GM21515 (cell line): ENCODE data around the gene TPD52L2.

Source experiments
- ATAC-seq: cut with Tn5 transposase; IDR thresholded peaks from one replicate; pipeline ENCODE4 v1.9.1; 2021; ENCODE audit not compliant: unreplicated experiment

The TPD52L2 gene

DNA sequence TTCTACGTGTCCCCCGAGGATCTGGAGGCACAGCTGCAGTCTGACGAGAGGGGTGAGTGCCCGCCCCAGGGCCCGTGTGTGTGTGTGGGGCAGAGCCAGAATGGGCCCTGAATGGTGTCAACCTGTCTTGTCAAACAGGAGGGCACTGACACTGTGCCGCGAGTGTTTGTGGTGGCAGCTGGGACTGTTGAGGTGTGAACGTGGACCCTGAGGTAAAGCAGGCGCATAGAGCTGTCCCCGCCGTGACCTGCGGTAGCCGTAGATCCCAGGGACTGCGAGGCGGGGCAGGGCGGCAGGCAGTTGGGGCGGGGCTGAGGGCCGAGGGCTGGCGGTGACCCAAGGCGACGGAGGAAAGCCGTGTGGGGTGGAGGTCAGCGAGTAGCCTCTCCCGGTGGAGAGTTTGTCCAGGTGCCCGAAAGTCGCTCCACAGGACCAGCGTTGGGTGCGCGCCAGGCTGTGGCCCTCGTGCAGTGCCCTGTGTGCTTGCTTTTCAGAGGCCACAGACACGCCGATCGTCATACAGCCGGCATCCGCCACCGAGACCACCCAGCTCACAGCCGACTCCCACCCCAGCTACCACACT, 66.0 kb downstream of the TPD52L2 start:
- ATAC-seq, result no peak

DNA sequence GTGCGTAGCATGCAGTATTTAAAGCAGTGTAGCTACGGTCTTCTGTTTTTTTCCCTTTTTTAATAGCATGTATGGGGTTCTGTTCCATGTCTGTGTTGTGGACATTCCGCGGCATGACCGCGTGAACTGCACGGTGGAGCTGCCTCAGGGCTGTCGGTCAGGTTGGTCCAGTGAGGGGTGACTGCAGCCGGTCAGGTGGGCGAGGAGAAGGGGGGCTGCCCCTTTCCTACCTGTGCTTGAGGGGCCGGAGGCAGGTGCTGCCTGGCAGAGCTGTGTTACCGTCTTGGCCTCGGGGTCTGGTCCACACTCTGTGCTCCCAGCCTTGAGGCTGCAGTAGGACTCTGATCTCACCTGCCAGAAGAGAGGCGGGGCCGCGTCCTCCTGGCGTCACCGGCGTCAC, 66.7 kb downstream of the TPD52L2 start:
- no peak for ATAC-seq

DNA sequence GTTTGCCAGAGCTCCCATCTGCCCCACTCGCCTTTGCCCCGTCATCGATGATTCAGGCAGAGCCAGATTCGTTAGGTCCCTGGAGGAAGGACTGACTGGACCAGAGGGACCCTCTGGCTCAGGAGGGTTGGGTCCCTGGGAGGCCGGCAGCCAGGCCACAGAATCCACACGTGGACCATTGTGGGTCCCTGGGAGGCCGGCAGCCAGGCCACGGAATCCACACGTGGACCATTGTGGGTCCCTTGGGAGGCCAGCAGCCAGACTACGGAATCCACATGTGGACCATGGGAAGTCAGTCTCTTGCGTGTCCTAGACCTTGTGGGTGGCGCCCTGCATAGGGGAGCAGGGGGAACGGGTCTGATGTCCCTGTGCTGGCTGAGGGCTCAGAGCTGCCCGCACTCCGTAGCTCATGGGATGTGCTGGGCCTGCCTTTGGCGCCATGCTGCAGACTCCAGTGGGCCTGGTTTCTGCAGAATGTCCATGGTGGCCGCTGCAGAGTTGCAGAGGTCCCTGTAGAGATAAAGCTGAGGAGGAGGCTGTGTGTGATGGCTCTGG, 67.6 kb downstream of the TPD52L2 start:
- no peak for ATAC-seq

DNA sequence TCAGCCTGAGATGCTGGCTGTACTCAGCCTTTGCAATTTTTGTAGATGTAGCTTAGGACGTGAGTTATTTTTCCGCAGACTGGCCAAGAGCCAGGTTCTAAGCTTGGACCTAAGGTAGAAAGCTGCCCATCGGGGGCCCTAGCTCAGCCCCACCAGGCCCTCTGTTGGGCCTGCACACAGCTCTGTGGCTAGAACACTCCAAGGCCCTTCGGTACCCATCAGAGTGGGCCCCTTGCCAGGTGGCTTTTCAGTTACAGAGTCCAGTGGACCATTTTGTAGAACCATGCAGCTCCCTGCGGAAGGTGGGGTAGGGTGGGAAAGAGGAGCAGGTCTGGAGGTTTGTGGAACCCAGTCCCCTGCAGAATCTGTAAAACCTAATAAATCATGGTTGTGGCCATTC, 68.6 kb downstream of the TPD52L2 start:
- ATAC-seq, result no peak

DNA sequence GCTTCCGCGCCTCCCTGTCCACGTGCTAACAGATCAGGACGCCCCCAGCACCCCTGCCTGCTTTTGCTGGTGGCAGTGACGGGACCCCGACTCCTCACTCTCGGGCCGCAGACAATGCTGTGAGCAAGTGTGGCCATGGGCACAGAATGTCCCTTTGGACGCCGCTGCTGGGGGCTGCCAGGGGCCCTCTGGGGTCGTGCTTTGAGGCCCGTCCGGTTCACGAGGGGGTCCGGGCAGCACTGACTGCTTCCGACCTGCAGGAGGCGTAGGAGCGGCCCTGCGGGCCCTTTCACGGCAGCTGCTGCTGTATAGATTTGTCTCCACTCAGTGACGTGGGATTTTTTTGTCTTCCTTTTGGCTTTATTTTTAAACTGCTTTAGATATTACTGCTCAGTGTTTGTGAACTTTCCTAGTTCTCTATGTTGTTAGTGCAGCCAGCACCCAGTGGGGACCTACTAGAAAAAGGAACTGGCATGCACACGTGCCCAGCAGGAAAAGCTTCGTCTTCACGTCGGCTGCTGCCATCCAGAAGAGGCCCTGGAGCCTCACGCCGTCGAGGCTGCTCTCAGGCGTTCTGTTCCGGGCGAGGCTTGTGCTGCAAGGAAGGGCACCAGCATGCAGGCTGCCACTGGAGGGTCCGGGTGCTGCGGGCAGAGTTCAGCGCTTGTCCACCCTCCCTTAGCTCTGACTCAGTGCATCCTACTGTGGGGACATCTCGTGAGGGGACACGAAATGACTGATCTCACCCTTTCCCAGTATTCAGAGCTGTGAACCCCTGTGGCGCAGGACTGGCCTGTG, 69.4 kb downstream of the TPD52L2 start:
- ATAC-seq, result no peak

DNA sequence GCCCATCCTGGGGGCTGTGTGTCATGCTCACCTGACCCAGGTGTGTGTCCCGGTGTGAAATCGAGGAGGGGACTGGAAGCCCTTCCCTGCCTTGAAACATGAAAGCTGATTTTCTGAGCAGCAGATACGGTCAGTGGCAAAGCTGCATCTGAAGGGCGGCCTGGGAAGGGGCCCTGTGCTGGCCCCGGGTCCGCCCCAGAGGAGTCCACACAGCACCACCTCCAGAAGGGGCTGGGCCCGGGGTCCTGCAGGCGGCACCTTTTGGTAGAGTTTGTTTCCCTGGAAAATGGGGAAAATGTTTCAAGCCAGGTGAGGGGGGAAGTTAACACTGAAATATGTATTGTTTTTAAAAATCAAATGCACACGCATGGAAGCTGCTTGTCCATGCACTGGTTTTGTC, 70.4 kb downstream of the TPD52L2 start:
- ATAC-seq, result no peak

DNA sequence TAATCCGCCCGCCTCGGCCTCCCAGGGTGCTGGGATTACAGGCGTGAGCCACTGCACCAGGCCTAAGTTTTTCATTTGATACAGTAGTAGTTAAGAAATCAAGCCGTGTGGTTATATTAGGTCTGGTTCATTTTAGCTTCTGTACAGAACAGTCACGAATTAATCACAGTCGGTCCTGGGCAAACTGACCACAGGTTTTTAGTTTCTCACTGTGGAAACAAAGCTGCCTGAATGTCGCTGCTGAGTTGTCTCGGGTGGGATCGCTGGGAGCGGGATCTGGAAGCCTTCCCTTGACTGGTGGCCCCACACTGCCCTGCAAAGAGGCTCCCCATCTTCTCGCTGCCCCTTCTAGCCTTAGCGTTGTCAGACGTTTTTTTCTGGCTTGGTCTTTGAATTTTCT, 72.5 kb downstream of the TPD52L2 start:
- no peak for ATAC-seq

DNA sequence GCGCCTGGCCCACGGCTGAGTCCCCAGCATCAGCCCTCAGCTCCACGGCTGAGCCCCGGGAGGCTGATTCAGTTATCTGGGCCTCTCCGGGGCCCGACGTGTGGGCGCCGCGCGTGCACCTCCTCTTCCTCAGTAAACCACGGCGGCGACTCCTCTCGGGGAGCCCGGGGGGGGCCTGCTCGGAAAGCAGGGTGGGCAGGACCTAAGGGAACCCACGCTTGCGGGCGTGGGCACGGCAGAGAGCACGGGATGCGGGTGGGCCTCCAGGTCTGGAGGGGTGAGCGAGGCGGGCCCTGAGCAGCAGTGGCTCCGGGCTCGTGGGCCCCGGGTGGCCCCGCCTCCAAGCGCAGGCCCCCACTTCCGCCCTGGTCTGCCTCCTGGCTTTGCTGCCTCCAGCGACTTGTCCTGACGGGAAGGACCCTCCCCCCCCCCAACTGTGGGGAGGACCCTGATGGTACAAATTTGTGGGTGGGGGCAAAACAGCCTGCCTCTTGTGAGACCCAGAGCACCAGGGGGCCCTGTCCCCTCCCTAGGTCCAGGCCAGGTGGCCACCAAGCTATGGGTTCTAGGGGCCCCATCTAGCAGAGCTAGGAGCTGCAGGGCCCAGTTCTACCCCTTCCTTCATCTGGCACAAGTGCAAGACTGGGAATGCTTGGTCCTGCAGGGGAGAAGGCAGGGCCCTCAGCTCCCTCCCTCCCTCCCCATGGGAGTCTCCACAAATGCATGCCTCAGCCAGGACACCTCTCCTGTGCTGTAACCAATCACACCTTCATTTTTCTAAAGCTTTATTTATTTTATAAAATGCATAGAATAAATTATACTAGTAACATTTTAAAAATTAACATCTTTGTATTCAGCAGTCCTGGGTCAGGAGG, 74.2 kb downstream of the TPD52L2 start:
- no peak for ATAC-seq

DNA sequence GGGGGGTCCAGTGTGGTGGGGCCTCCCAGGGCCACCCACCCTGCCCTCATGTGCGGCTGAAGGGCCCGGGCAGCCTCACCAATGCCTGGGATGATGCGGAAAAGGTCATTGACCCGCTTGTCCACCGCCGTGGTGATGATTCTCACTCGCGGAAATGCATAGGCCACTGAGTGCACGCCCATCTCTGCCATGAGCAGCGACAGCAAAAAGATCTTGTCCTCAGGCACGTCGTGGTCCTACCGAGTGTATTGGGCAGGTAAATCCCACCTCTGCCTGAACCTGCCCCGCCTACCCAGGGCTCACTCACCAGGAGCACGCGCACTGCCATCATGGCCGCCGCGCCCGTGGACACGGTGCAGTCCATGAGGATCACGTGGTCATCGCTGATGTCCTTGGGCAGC, 75.0 kb downstream of the TPD52L2 start:
- ATAC-seq, result no peak

DNA sequence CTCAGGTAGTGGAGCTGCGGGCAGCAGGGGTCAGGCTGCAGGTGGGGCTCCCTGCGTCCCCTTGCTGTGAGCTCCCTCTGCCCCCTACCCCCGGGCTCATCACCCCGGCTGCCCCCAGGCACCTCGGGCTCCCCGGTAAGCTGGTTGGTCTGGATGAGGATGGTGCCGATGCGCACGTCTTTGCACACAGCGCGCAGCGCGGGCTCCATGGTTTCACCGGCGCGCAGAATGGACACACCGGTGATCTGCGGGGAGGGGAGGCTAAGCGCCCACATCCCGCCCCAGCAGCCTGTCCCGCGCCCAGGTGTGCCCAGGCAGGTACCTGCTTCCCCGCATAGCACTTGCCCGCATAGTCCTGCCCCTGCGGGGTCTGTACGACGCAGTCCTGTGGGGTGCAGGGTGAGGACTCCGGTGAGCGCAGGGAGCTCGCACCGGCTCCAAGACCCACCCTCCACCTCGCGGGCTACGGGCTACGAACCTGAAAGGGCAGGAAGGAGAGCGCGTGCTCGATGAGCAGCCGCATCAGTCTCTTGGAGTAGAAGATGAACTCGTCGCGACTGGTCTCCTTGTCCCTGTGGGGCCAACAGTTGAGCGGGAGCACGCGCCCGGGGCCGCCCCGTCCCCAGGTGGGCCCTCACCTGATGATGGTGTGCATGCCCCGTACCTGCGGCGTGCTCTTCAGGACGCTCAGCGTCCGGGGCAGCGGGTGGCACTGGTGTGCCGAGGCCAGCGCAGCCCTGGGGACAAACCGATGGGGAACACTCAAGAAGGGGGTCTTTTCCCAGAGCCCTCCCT, 75.6 kb downstream of the TPD52L2 start:
- ATAC-seq, result no peak
